ENCODE measurements around the gene ELOVL5.

DNA sequence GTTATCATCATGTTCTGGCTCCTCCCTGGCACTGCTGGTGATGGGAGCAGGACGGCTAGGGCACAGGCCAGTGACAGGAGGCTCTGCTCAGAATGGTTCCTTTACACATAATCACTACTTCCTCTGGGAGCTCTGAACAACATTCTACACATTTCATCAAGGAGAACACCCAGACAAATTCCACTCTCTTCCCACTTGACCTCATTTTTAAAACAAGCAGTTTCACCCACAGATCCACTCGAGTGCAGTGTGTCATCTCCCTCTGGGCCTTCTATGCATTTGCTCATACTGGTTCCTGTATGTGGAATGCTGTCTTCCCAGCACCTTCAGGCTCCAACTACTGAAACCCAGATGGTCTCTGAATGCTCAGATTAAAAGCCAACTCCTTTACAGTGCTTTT is 84.8 kb downstream of the ELOVL5 start:
- TF ChIP-seq CREB1 (CRISPR knock-in tag; IDR thresholded peaks at IDR 0.05; ENCODE audit: low read depth) (no peak), EZH2 (IDR thresholded peaks at IDR 0.05; ENCODE audit: low read depth, unreplicated experiment) (no peak), EZH2phosphoT487 (IDR thresholded peaks at IDR 0.05; ENCODE audit: unreplicated experiment) (no peak), ZNF331 (CRISPR knock-in tag; IDR thresholded peaks at IDR 0.05; ENCODE audit: low read depth) (no peak)
- TF ChIP-seq, protein P1, sequence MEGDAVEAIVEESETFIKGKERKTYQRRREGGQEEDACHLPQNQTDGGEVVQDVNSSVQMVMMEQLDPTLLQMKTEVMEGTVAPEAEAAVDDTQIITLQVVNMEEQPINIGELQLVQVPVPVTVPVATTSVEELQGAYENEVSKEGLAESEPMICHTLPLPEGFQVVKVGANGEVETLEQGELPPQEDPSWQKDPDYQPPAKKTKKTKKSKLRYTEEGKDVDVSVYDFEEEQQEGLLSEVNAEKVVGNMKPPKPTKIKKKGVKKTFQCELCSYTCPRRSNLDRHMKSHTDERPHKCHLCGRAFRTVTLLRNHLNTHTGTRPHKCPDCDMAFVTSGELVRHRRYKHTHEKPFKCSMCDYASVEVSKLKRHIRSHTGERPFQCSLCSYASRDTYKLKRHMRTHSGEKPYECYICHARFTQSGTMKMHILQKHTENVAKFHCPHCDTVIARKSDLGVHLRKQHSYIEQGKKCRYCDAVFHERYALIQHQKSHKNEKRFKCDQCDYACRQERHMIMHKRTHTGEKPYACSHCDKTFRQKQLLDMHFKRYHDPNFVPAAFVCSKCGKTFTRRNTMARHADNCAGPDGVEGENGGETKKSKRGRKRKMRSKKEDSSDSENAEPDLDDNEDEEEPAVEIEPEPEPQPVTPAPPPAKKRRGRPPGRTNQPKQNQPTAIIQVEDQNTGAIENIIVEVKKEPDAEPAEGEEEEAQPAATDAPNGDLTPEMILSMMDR (conservative IDR thresholded peaks at IDR 0.05; ENCODE audit: low read depth in 2 of 2): no peak

Measured in GM23338 (cell line).